Measurements from ENCODE around the gene RASGRF2.

The RASGRF2 gene

GRCh38 chr5:81194633-81195334, 234.6 kb downstream of the RASGRF2 start:
- TF ChIP-seq POLR2A (IDR thresholded peaks at IDR 0.05; ENCODE audit: low read length) (no peak), GATA1 (IDR thresholded peaks at IDR 0.05; ENCODE audit: low read depth, low read length) (no peak)
- DNase-seq = peak; percentile 75 to 82

DNA sequence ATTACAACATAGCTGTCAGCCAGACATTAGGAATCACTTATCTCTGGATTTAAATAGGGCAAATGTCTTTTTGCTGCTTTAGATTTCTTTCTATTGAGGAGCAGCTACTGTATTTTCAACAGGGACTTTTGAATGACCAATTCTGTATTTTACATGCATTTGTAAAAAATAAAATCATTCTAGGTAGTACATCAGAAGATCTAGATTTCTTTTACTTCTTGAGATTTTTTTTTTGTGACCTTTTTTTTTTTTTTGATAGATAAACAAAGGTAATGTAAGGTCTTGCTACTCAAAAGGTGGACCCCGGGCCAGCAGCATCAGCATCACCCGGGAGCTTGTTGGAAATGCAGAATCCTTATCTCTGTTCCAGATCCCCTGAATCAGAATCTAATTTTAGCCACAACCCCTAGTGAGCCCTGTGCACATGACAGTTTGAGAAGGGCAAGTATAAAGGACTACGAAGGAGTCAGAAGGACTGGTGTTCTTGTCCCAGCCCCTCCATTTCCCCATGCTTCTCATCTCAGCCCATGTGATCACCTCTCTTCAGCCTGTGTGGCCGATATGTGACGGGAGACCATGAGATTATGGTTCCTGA, 235.3 kb downstream of the RASGRF2 start:
- DNase-seq = peak in 1 of 2 experiments; percentile 8
- TF ChIP-seq GATA1 (IDR thresholded peaks at IDR 0.05; ENCODE audit: low read depth, low read length) (no peak), POLR2A (IDR thresholded peaks at IDR 0.05; ENCODE audit: low read length) (no peak)

- TF ChIP-seq GATA1 (IDR thresholded peaks at IDR 0.05; ENCODE audit: low read depth, low read length) (no peak), POLR2A (IDR thresholded peaks at IDR 0.05; ENCODE audit: low read length) (no peak)
- DNase-seq = no peak
Observed at GRCh38 chr5:81202655-81203054, 242.5 kb downstream of the RASGRF2 start.

GRCh38 chr5:81203729-81204128, 243.6 kb downstream of the RASGRF2 start:
- DNase-seq = no peak
- no peak for TF ChIP-seq GATA1 (IDR thresholded peaks at IDR 0.05; ENCODE audit: low read depth, low read length)
- TF ChIP-seq POLR2A (IDR thresholded peaks at IDR 0.05; ENCODE audit: low read length) = no peak

DNA sequence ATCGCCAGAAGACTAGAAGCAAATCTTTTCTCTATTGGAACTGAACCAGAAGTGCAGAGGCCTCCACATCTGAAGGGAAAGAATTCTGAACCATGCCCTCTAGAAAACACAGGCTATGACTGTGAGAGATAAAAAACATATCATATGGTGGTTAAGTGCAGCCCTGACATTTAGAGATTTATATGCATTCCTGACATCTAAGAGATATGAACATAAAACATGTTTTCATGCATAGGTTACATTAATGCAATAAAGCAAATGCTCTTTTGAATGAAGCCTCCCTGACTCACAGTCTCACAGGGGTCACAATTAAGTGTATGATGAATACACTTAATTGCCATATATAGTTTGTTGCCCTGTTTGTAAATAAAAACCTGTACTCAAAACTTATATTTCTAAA, 244.0 kb downstream of the RASGRF2 start:
- TF ChIP-seq POLR2A (IDR thresholded peaks at IDR 0.05; ENCODE audit: low read length) (no peak), GATA1 (IDR thresholded peaks at IDR 0.05; ENCODE audit: low read depth, low read length) (no peak)
- DNase-seq = no peak

- TF ChIP-seq GATA1 (IDR thresholded peaks at IDR 0.05; ENCODE audit: low read depth, low read length) (no peak), POLR2A (IDR thresholded peaks at IDR 0.05; ENCODE audit: low read length) (no peak)
- no peak for DNase-seq
Observed at GRCh38 chr5:81205058-81205457, 244.9 kb downstream of the RASGRF2 start.

GRCh38 chr5:81207009-81207408, 246.8 kb downstream of the RASGRF2 start:
- DNase-seq = peak in 1 of 2 experiments; percentile 7
- no peak for TF ChIP-seq POLR2A (IDR thresholded peaks at IDR 0.05; ENCODE audit: low read length)
- no peak for TF ChIP-seq GATA1 (IDR thresholded peaks at IDR 0.05; ENCODE audit: low read depth, low read length)

DNA sequence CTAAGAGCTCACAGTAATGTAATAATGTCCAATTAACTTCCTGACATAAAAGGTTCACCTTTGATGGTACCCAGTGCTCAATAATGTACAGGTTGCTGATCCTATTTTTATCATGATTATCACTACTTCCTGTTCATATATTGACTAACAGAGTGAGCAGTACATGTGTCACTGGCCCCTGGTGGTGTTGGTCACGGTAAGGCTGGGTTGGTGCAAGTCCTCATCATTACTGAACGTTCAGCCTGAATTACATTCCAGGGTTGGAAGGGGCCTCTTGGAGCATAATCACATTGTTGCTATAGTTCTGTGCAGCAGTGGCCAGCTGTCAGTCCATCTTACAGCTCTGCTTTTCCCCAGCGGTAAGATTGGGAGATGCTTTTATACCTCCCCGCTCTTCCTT, 248.7 kb downstream of the RASGRF2 start:
- DNase-seq = no peak
- no peak for TF ChIP-seq POLR2A (IDR thresholded peaks at IDR 0.05; ENCODE audit: low read length)
- TF ChIP-seq GATA1 (IDR thresholded peaks at IDR 0.05; ENCODE audit: low read depth, low read length) = no peak

DNA sequence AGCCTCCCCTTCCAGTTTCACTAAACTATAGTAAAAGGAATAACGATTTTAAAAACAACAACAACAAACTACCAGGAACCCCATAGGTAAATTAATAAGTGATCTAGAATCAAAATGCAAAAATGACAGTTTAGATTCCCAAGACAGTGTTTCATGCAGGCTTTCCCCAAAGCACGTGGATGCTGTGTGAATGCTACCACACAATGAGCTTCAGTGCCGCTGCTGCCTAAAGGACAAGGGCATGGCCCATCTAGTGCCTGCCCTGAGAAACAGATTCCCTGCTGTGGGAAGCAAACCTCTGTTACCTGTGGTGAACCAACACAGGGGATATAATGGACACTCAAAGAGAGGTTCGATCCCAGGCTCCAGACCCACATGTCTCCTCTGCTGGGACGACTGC, 249.2 kb downstream of the RASGRF2 start:
- TF ChIP-seq POLR2A (IDR thresholded peaks at IDR 0.05; ENCODE audit: low read length) = no peak
- no peak for TF ChIP-seq GATA1 (IDR thresholded peaks at IDR 0.05; ENCODE audit: low read depth, low read length)
- DNase-seq = no peak

GRCh38 chr5:81209869-81210493, 249.8 kb downstream of the RASGRF2 start:
- no peak for TF ChIP-seq GATA1 (IDR thresholded peaks at IDR 0.05; ENCODE audit: low read depth, low read length)
- no peak for TF ChIP-seq POLR2A (IDR thresholded peaks at IDR 0.05; ENCODE audit: low read length)
- DNase-seq = no peak

DNA sequence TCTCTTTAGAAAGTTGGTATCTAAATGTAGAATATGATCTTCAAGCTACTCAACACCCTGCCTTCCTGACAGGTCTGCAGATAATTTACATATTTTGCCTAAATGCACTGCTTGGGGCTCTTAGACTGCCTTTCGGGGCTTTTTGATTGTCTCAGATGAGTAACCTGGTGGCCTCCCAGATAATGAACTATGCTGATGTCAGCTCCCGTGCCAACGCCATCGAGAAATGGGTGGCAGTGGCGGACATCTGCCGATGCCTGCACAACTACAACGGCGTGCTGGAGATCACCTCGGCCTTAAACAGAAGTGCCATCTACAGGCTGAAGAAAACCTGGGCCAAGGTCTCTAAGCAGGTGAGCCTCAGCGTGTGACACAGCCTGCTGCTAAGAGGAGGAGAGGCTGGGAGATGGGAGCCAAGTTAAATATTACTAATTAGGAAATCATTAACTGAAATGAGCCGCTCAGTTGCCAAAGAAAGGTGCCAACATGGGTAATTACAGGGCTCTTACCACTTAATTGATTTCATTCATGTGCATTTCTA, 252.1 kb downstream of the RASGRF2 start:
- TF ChIP-seq GATA1 (IDR thresholded peaks at IDR 0.05; ENCODE audit: low read depth, low read length) (no peak), POLR2A (IDR thresholded peaks at IDR 0.05; ENCODE audit: low read length) (no peak)
- no peak for DNase-seq

- no peak for DNase-seq
- TF ChIP-seq GATA1 (IDR thresholded peaks at IDR 0.05; ENCODE audit: low read depth, low read length) (no peak), POLR2A (IDR thresholded peaks at IDR 0.05; ENCODE audit: low read length) (no peak)
Observed at GRCh38 chr5:81213070-81213469, 252.9 kb downstream of the RASGRF2 start.

GRCh38 chr5:81214848-81215247, 254.7 kb downstream of the RASGRF2 start:
- no peak for TF ChIP-seq POLR2A (IDR thresholded peaks at IDR 0.05; ENCODE audit: low read length)
- no peak for TF ChIP-seq GATA1 (IDR thresholded peaks at IDR 0.05; ENCODE audit: low read depth, low read length)
- no peak for DNase-seq

- TF ChIP-seq POLR2A (IDR thresholded peaks at IDR 0.05; ENCODE audit: low read length) (no peak), GATA1 (IDR thresholded peaks at IDR 0.05; ENCODE audit: low read depth, low read length) (no peak)
Observed at GRCh38 chr5:81216152-81216551, 256.0 kb downstream of the RASGRF2 start.

More at GRCh38 chr5:81216152-81216551, 256.0 kb downstream of the RASGRF2 start:
- no peak for DNase-seq
